A673 (cell line): ENCODE measurements around the gene KCTD21.

Experiments used
- CTCF ChIP-seq: fragments of 300-800, 200-600 bp; sonication (generic); conservative IDR thresholded peaks from 2 replicates; pipeline ENCODE4 v1.5.1; 2017; ENCODE audit warnings: low read depth, mild to moderate bottlenecking, antibody characterized with exemption, low read length, moderate library complexity, mixed read lengths
- EZH2 ChIP-seq: fragments of 200-600 bp; sonication (generic); IDR thresholded peaks from 2 replicates; pipeline ENCODE4 v1.6.1; 2017; ENCODE audit warnings: borderline replicate concordance, low read depth, mild to moderate bottlenecking, mixed read lengths, antibody characterized with exemption, low read length; ENCODE audit not compliant: poor library complexity, severe bottlenecking

- TF ChIP-seq CTCF (no peak), EZH2 (no peak)
Measured at GRCh38 chr11:78193806-78194205, 5.4 kb upstream of the KCTD21 start.
